HCT116 (cell line): Measurements from ENCODE around the gene MAGEE2. TPM values are rescaled to one million over a fixed set of nuclear protein-coding genes. Genes with fewer than 3 reads are reported as not detected.
"Not testable (repeated sequence)": the region's sequence is repeated elsewhere in the genome, so short reads cannot be mapped to it uniquely, and the experiment has no call there.

Experiments
- ATAC-seq: fragments of 200-7000 bp; cut with Tn5 transposase; 2 replicates; pipeline ENCODE4 v1.9.1; 2020; ENCODE audit warnings: mild to moderate bottlenecking, moderate library complexity
- BruUV-seq: library from RNA; stranded (reverse); fragments of 400-500 nt; replicated peaks from 2 replicates; lab custom pipeline; 2021; lab: Mats Ljungman, UMichigan
- CTCF ChIA-PET: fragments of 300-600 bp; sonication (Branson Sonifier 250); formaldehyde crosslinking; loops from one replicate; lab custom pipeline; 2021; ENCODE audit warnings: antibody characterized with exemption; lab: Charles Lee
- POLR2A ChIA-PET: fragments of 300-600, 350-600 bp; sonication (Branson Sonifier 250); formaldehyde crosslinking; loops from one replicate; lab custom pipeline; 2021; ENCODE audit warnings: antibody characterized with exemption; lab: Charles Lee
- RAD21 ChIA-PET, 2 experiments: fragments of 300-600 bp; sonication (Branson Sonifier 250); formaldehyde crosslinking; loops; one replicate each; lab custom pipeline; 2023; ENCODE audit warnings: low total read pairs in 2 of 2; ENCODE audit not compliant: uncharacterized antibody in 2 of 2, unreplicated experiment in 2 of 2, low non-redundant PET in 1 of 2; lab: Charles Lee
- DNase-seq: peaks from one replicate; pipeline ENCODE4 v3.0.0-alpha.2; 2010; ENCODE audit warnings: low read depth, low spot score
- H2AFZ ChIP-seq: fragments of 200-600 bp; shearing (Covaris generic), sonication (generic); 2 replicates; pipeline ENCODE4 v1.6.1; 2017; ENCODE audit warnings: low read depth, mixed run types, mixed read lengths, antibody characterized with exemption, low read length; ENCODE audit not compliant: poor library complexity, severe bottlenecking
- H3K27ac ChIP-seq: 2 replicates; pipeline ENCODE4 v1.5.1; 2012; ENCODE audit warnings: low read depth, low read length
- H3K27me3 ChIP-seq: fragments of 200-600 bp; sonication (generic); 2 replicates; pipeline ENCODE4 v1.6.1; 2016; ENCODE audit warnings: mixed run types, low read length, mixed read lengths; ENCODE audit not compliant: insufficient read depth
- H3K36me3 ChIP-seq, 2 experiments: fragments of 200-500 bp in 1 of 2; fragments of 200-600 bp in 1 of 2; sonication (Bioruptor generic) in 1 of 2; sonication (generic) in 1 of 2; 2 replicates each; pipeline versions ENCODE4 v1.5.1 to v1.6.1; 2014 to 2016; ENCODE audit warnings: low read length in 2 of 2, inconsistent platforms in 1 of 2, mixed read lengths in 1 of 2, mixed run types in 1 of 2; ENCODE audit not compliant: insufficient read depth in 2 of 2, control insufficient read depth in 1 of 2
- H3K4me1 ChIP-seq, 2 experiments: fragments of 200-600 bp in 1 of 2; sonication (generic) in 1 of 2; 2 replicates each; pipeline versions ENCODE4 v1.5.1 to v1.6.1; 2012 to 2017; ENCODE audit warnings: low read length in 2 of 2, inconsistent platforms in 1 of 2, mild to moderate bottlenecking in 1 of 2, mixed read lengths in 1 of 2, mixed run types in 1 of 2, moderate library complexity in 1 of 2; ENCODE audit not compliant: insufficient read depth in 2 of 2, control insufficient read depth in 1 of 2
- H3K4me2 ChIP-seq: fragments of 200-600 bp; sonication (generic); 2 replicates; pipeline ENCODE4 v1.6.1; 2017; ENCODE audit warnings: mixed run types, low read length, mixed read lengths
- H3K4me3 ChIP-seq, 2 experiments: fragments of 200-600 bp in 1 of 2; sonication (generic) in 1 of 2; replicated peaks in 1 of 2; 2 replicates each; pipeline ENCODE4 v1.5.1; 2011 to 2016; ENCODE audit warnings: low read length in 2 of 2, control low read depth in 1 of 2, low read depth in 1 of 2, mild to moderate bottlenecking in 1 of 2, mixed read lengths in 1 of 2, mixed run types in 1 of 2
- H3K79me2 ChIP-seq: fragments of 200-600 bp; sonication (generic); 2 replicates; pipeline ENCODE4 v1.6.1; 2017; ENCODE audit warnings: mild to moderate bottlenecking, mixed run types, low read length, moderate library complexity, mixed read lengths; ENCODE audit not compliant: insufficient read depth
- H3K9ac ChIP-seq: fragments of 200-600 bp; sonication (generic); 2 replicates; pipeline ENCODE4 v1.6.1; 2016; ENCODE audit warnings: low read length, mixed read lengths
- H3K9me2 ChIP-seq: fragments of 200-600 bp; sonication (generic), shearing (Covaris generic); 2 replicates; pipeline ENCODE4 v1.6.1; 2017; ENCODE audit warnings: mixed run types, mild to moderate bottlenecking, moderate library complexity; ENCODE audit not compliant: insufficient read depth
- H3K9me3 ChIP-seq, 2 experiments: fragments of 200-500 bp in 1 of 2; fragments of 200-600 bp in 1 of 2; sonication (Bioruptor generic) in 1 of 2; sonication (generic) in 1 of 2; 2 replicates each; pipeline ENCODE4 v1.6.1; 2014 to 2017; ENCODE audit warnings: low read length in 2 of 2, mixed read lengths in 2 of 2, inconsistent platforms in 1 of 2, low read depth in 1 of 2, mild to moderate bottlenecking in 1 of 2, mixed run types in 1 of 2, moderate library complexity in 1 of 2; ENCODE audit not compliant: control insufficient read depth in 1 of 2, insufficient read depth in 1 of 2
- H4K20me1 ChIP-seq: fragments of 200-600 bp; sonication (generic), shearing (Covaris generic); 2 replicates; pipeline ENCODE4 v1.6.1; 2017; ENCODE audit warnings: mixed run types, mild to moderate bottlenecking, moderate library complexity; ENCODE audit not compliant: insufficient read depth
- CBX3 ChIP-seq: IDR thresholded peaks from 2 replicates; pipeline ENCODE4 v1.6.1; 2012; ENCODE audit warnings: low read depth
- ELF1 ChIP-seq: IDR thresholded peaks from 2 replicates; pipeline ENCODE4 v1.6.1; 2012; ENCODE audit warnings: low read depth, borderline replicate concordance
- EZH2 ChIP-seq: fragments of 200-600 bp; sonication (generic); IDR thresholded peaks from 2 replicates; pipeline ENCODE4 v1.6.1; 2017; ENCODE audit warnings: antibody characterized with exemption, mixed run types
- FOSL1 ChIP-seq: IDR thresholded peaks from 2 replicates; pipeline ENCODE4 v1.6.1; 2012; ENCODE audit warnings: low read depth
- POLR2A ChIP-seq: IDR thresholded peaks from 2 replicates; pipeline ENCODE4 v1.7.0; 2011; ENCODE audit warnings: borderline replicate concordance; ENCODE audit not compliant: insufficient read depth, insufficient read length; ENCODE audit errors: extremely low read depth
- RAD21 ChIP-seq: IDR thresholded peaks from 2 replicates; pipeline ENCODE4 v1.6.1; 2012; ENCODE audit warnings: low read depth, mild to moderate bottlenecking
- REST ChIP-seq: IDR thresholded peaks from 2 replicates; pipeline ENCODE4 v1.6.1; 2012; ENCODE audit warnings: low read depth
- SIN3A ChIP-seq: IDR thresholded peaks from 2 replicates; pipeline ENCODE4 v1.6.1; 2012; ENCODE audit warnings: low read depth
- TCF7L2 ChIP-seq: IDR thresholded peaks from 2 replicates; pipeline ENCODE4 v1.7.0; 2011; ENCODE audit warnings: borderline replicate concordance, inconsistent platforms; ENCODE audit not compliant: insufficient read depth, insufficient read length; ENCODE audit errors: extremely low read depth
- ZFX ChIP-seq: fragments of 450-650 bp; IDR thresholded peaks from 2 replicates; pipeline ENCODE4 v1.6.1; 2017
- ZNF274 ChIP-seq: fragments of 200-500 bp; sonication (Bioruptor generic); IDR thresholded peaks from 2 replicates; pipeline ENCODE4 v1.6.1; 2014; ENCODE audit warnings: mild to moderate bottlenecking, low read depth, low read length, inconsistent platforms
- intact Hi-C: fragments of 100-400 bp; cut with micrococcal nuclease; formaldehyde crosslinking; loops from 2 replicates; pipeline ENCODE4 v1.10.0; 2022
- total RNA-seq: library from RNA; stranded (reverse); gene quantifications from one replicate; pipeline ENCODE4 v1.2.1, GENCODE V29; 2021; ENCODE audit not compliant: unreplicated experiment

Gene MAGEE2
- total RNA-seq, 1 experiment from 2014 or later = not detected

GRCh38 chrX:75781611-75782010 is 3.4 kb downstream of the MAGEE2 start:
- Histone ChIP-seq H3K27ac (no peak overlapping the region), H3K9ac (no peak overlapping the region), H2AFZ (no peak overlapping the region), H3K4me3 (no peak overlapping the region), H3K4me1 (no peaks in the 10 kb centered on the region), H4K20me1 (no peaks in the 10 kb centered on the region), H3K36me3 (no peaks in the 10 kb centered on the region), H3K4me2 (no peak overlapping the region), H3K9me2 (no peaks in the 10 kb centered on the region), H3K79me2 (no peaks in the 10 kb centered on the region), H3K27me3 (no peaks in the 10 kb centered on the region), H3K9me3 (no peaks in the 10 kb centered on the region)
- ChIA-PET CTCF (no interaction called here), RAD21 (no interaction called here), POLR2A (no interaction called here)
- BruUV-seq = no TSS peak
- intact Hi-C loops = no loop called here
- TF ChIP-seq CBX3 (no peak), POLR2A (no peak), SIN3A (no peak), EZH2 (no peak), REST (no peak), TCF7L2 (no peak), ELF1 (no peak), ZNF274 (no peak), ZFX (no peak), RAD21 (no peak), FOSL1 (no peak)
- ATAC-seq = no peak
- DNase-seq = no peak

GRCh38 chrX:75768063-75768462 is 17.0 kb downstream of the MAGEE2 start:
- H3K9ac ChIP-seq, POLR2A ChIA-PET, ATAC-seq, H3K4me1 ChIP-seq, intact Hi-C loops, H3K36me3 ChIP-seq, H3K27me3 ChIP-seq, H3K27ac ChIP-seq, H3K9me3 ChIP-seq, H3K4me2 ChIP-seq, RAD21 ChIA-PET, H3K79me2 ChIP-seq, H4K20me1 ChIP-seq, BruUV-seq, CTCF ChIA-PET, H3K9me2 ChIP-seq, DNase-seq, H2AFZ ChIP-seq, H3K4me3 ChIP-seq: not testable (repeated sequence)
